H1 (cell line): ENCODE measurements around the gene MAPK13.

Experiments
- CEBPB ChIP-seq: IDR thresholded peaks from 2 replicates; pipeline ENCODE4 v1.6.1; 2012; ENCODE audit warnings: low read depth, low read length
- KDM5A ChIP-seq: fragments of 200-600 bp; IDR thresholded peaks from 2 replicates; pipeline ENCODE4 v1.7.1; 2012; ENCODE audit warnings: mild to moderate bottlenecking, low read length, inconsistent platforms, mixed read lengths
- RAD21 ChIP-seq, 2 experiments: IDR thresholded peaks in 1 of 2; conservative IDR thresholded peaks in 1 of 2; 2 replicates each; pipeline ENCODE4 v1.6.1; 2011; ENCODE audit warnings: low read depth in 2 of 2, low read length in 2 of 2, improper control_type of control experiment in 1 of 2, inconsistent platforms in 1 of 2, mild to moderate bottlenecking in 1 of 2, moderate library complexity in 1 of 2
- SRF ChIP-seq: IDR thresholded peaks from 2 replicates; pipeline ENCODE4 v1.6.1; 2011; ENCODE audit warnings: mild to moderate bottlenecking, low read depth, low read length, moderate library complexity
- TF ChIP-seq, protein P1 (sequence below), 3 experiments: IDR thresholded peaks; 1 replicate in 2 of 3; 2 replicates in 1 of 3; pipeline versions ENCODE4 v1.5.1 to v1.6.1; 2011; ENCODE audit warnings: low read length in 3 of 3, mild to moderate bottlenecking in 3 of 3, inconsistent platforms in 2 of 3, low read depth in 1 of 3, moderate library complexity in 1 of 3; ENCODE audit not compliant: insufficient read depth in 1 of 3; ENCODE audit errors: control extremely low read depth in 1 of 3

DNA sequence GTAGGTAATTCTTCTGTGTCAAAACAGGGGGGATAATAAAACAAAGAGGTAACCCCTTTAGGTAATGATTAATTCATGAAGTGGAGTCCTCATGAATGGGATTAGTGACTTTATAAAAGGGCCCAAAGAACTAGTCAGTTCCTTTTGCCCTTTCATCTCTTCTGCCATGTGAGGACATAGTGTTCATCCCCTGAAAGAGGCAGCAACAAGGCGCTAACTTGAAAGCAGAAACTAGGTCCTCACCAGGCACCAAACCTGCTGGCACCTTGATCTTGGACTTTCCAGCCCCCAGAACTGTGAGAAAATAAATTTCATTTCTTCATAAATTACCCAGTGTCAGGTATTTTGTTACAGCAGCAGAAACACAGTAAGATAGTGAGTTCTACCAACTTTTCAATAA lies 49.8 kb downstream of the MAPK13 start:
- TF ChIP-seq, protein P1, sequence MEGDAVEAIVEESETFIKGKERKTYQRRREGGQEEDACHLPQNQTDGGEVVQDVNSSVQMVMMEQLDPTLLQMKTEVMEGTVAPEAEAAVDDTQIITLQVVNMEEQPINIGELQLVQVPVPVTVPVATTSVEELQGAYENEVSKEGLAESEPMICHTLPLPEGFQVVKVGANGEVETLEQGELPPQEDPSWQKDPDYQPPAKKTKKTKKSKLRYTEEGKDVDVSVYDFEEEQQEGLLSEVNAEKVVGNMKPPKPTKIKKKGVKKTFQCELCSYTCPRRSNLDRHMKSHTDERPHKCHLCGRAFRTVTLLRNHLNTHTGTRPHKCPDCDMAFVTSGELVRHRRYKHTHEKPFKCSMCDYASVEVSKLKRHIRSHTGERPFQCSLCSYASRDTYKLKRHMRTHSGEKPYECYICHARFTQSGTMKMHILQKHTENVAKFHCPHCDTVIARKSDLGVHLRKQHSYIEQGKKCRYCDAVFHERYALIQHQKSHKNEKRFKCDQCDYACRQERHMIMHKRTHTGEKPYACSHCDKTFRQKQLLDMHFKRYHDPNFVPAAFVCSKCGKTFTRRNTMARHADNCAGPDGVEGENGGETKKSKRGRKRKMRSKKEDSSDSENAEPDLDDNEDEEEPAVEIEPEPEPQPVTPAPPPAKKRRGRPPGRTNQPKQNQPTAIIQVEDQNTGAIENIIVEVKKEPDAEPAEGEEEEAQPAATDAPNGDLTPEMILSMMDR (IDR thresholded peaks at IDR 0.05; ENCODE audit: control extremely low read depth in 1 of 3, insufficient read depth in 1 of 3, low read depth in 1 of 3, low read length in 3 of 3), result no peak
- TF ChIP-seq RAD21 (IDR thresholded peaks at IDR 0.05 in 1 of 2, conservative IDR thresholded peaks at IDR 0.05 in 1 of 2; ENCODE audit: low read depth in 2 of 2, low read length in 2 of 2) (no peak), SRF (no peak), KDM5A (no peak), CEBPB (no peak)
